ENCODE data around the gene NEURL2.
A peak's percentile ranks its signal among the peaks of the same experiment; 100 is the strongest.

Gene NEURL2

DNA sequence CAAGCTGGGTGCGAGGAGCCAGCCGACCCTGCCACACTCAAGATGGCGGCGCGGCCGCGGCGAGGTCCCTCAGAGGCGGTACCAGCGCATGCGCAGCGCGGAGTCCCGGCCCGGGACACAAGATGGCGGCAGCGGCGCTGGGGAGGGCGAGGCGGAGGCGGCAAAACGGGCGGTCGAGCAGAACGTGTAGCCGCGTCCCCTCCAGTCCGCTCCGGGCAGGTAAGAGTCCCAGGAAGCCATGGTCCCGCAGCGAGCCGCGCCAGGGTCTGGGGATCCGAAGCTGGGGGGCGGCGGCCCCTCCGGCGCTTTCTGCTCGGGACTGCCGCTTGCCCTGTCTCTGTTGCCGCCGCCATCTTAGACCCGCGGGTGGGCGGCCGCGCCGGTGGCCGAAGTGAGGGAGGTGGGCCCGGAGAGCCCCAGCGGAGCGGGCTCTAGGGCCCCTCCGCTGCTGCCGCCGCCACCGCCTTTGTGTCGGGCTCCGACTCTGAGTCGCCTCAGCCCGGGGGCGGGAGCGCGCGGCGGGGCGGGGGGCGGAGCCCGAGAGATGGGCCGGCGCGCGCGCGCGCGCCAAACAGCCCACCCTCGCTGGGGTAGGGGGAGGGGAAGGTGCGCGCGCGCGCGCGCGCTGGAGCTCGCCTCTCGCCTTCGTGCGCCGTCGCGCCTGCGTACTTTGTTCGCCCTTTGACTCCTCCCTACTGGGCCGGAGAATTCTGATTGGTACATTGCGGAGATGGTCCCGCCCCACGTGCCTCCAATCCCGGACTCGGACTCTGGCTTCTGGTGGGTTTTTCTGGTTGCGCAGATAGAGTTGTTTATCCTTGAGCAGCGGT is 43.8 kb upstream of the NEURL2 start, which contains the start of gene PCIF1:
Gene PCIF1, plus strand, starts transcription at position 98 of the 830 bp plus-strand sequence. CDS start 4,317 bp downstream, outside the sequence.
- TF ChIP-seq SNAI2 (CRISPR knock-in tag; IDR thresholded peaks at IDR 0.05): no peak
- TF ChIP-seq, protein P1, sequence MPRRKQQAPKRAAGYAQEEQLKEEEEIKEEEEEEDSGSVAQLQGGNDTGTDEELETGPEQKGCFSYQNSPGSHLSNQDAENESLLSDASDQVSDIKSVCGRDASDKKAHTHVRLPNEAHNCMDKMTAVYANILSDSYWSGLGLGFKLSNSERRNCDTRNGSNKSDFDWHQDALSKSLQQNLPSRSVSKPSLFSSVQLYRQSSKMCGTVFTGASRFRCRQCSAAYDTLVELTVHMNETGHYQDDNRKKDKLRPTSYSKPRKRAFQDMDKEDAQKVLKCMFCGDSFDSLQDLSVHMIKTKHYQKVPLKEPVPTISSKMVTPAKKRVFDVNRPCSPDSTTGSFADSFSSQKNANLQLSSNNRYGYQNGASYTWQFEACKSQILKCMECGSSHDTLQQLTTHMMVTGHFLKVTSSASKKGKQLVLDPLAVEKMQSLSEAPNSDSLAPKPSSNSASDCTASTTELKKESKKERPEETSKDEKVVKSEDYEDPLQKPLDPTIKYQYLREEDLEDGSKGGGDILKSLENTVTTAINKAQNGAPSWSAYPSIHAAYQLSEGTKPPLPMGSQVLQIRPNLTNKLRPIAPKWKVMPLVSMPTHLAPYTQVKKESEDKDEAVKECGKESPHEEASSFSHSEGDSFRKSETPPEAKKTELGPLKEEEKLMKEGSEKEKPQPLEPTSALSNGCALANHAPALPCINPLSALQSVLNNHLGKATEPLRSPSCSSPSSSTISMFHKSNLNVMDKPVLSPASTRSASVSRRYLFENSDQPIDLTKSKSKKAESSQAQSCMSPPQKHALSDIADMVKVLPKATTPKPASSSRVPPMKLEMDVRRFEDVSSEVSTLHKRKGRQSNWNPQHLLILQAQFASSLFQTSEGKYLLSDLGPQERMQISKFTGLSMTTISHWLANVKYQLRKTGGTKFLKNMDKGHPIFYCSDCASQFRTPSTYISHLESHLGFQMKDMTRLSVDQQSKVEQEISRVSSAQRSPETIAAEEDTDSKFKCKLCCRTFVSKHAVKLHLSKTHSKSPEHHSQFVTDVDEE (CRISPR knock-in tag; IDR thresholded peaks at IDR 0.05): peak; percentile 37
- TF ChIP-seq ISL1 (CRISPR knock-in tag; IDR thresholded peaks at IDR 0.05): no peak
- TF ChIP-seq RARB (CRISPR knock-in tag; IDR thresholded peaks at IDR 0.05): 0 out of 2 replicates have a peak, but pooled peaks have one; percentile 23
- no peak for TF ChIP-seq PATZ1 (CRISPR knock-in tag; IDR thresholded peaks at IDR 0.05; ENCODE audit: borderline replicate concordance)
- 0 out of 2 replicates have a peak, but pooled peaks have one; percentile 39 for TF ChIP-seq ZNF70 (CRISPR knock-in tag; IDR thresholded peaks at IDR 0.05)
- TF ChIP-seq ZFP3 (CRISPR knock-in tag; IDR thresholded peaks at IDR 0.05): peak; percentile 79
- TF ChIP-seq, protein P2, sequence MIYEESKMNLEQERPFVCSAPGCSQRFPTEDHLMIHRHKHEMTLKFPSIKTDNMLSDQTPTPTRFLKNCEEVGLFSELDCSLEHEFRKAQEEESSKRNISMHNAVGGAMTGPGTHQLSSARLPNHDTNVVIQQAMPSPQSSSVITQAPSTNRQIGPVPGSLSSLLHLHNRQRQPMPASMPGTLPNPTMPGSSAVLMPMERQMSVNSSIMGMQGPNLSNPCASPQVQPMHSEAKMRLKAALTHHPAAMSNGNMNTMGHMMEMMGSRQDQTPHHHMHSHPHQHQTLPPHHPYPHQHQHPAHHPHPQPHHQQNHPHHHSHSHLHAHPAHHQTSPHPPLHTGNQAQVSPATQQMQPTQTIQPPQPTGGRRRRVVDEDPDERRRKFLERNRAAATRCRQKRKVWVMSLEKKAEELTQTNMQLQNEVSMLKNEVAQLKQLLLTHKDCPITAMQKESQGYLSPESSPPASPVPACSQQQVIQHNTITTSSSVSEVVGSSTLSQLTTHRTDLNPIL (CRISPR knock-in tag; IDR thresholded peaks at IDR 0.05; ENCODE audit: low read depth): no peak
- TF ChIP-seq ARNTL (CRISPR knock-in tag; IDR thresholded peaks at IDR 0.05; ENCODE audit: borderline replicate concordance, low read depth): no peak
- no peak; the same call in 1 of the 2 replicates for TF ChIP-seq ZNF8 (CRISPR knock-in tag; IDR thresholded peaks at IDR 0.05)
- peak; percentile 93 for TF ChIP-seq GLIS3 (CRISPR knock-in tag; IDR thresholded peaks at IDR 0.05)
- no peak for TF ChIP-seq BACH2 (CRISPR knock-in tag; IDR thresholded peaks at IDR 0.05; ENCODE audit: borderline replicate concordance)
- no peak for TF ChIP-seq TCF4 (CRISPR knock-in tag; IDR thresholded peaks at IDR 0.05; ENCODE audit: borderline replicate concordance)
- TF ChIP-seq, protein P3, sequence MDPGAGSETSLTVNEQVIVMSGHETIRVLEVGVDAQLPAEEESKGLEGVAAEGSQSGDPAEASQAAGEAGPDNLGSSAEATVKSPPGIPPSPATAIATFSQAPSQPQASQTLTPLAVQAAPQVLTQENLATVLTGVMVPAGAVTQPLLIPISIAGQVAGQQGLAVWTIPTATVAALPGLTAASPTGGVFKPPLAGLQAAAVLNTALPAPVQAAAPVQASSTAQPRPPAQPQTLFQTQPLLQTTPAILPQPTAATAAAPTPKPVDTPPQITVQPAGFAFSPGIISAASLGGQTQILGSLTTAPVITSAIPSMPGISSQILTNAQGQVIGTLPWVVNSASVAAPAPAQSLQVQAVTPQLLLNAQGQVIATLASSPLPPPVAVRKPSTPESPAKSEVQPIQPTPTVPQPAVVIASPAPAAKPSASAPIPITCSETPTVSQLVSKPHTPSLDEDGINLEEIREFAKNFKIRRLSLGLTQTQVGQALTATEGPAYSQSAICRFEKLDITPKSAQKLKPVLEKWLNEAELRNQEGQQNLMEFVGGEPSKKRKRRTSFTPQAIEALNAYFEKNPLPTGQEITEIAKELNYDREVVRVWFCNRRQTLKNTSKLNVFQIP (CRISPR knock-in tag; IDR thresholded peaks at IDR 0.05; ENCODE audit: borderline replicate concordance, low read depth): no peak
- TF ChIP-seq CSDC2 (CRISPR knock-in tag; IDR thresholded peaks at IDR 0.05): peak; percentile 48; the same call in 1 of the 2 replicates
- no peak for TF ChIP-seq ZFP30 (CRISPR knock-in tag; IDR thresholded peaks at IDR 0.05)
- no peak for TF ChIP-seq ZC3H10 (CRISPR knock-in tag; IDR thresholded peaks at IDR 0.05)
- TF ChIP-seq CSRNP3 (CRISPR knock-in tag; IDR thresholded peaks at IDR 0.05): no peak
- TF ChIP-seq TOX (CRISPR knock-in tag; IDR thresholded peaks at IDR 0.05; ENCODE audit: borderline replicate concordance): no peak
- no peak for TF ChIP-seq OSR1 (CRISPR knock-in tag; IDR thresholded peaks at IDR 0.05)
- TF ChIP-seq PPARA (CRISPR knock-in tag; IDR thresholded peaks at IDR 0.05; ENCODE audit: borderline replicate concordance): no peak
- TF ChIP-seq ZNF565 (CRISPR knock-in tag; conservative IDR thresholded peaks at IDR 0.05; ENCODE audit: low read depth): 0 out of 2 replicates have a peak, but pooled peaks have one; percentile 11
- TF ChIP-seq ESRRG (CRISPR knock-in tag; IDR thresholded peaks at IDR 0.05): no peak
- peak; percentile 85 for ATAC-seq

Measured in SK-N-SH treated with all-trans-retinoic acid at 6 μM for 48 hours (cell line).